Memory B cell (primary cell): ENCODE results near the gene NTRK3.

ENCODE experiments used
- ATAC-seq: fragments of 150-1000 bp; cut with Tn5 transposase; 2 replicates; pipeline ENCODE4 v1.10.0; 2021; ENCODE audit warnings: low read depth, mild to moderate bottlenecking, moderate library complexity
- DNase-seq, 2 donors: peaks; one replicate each; pipeline ENCODE4 v3.0.0; 2022; ENCODE audit warnings: low spot score in 2 of 2
- H3K27ac Mint-ChIP-seq: one replicate; pipeline ENCODE4 v1.8.0; 2022; ENCODE audit warnings: mild to moderate bottlenecking, moderate library complexity, mixed read lengths
- H3K27me3 Mint-ChIP-seq: one replicate; pipeline ENCODE4 v1.8.0; 2022; ENCODE audit warnings: mixed read lengths
- H3K36me3 Mint-ChIP-seq: one replicate; pipeline ENCODE4 v1.8.0; 2022; ENCODE audit warnings: mild to moderate bottlenecking, mixed read lengths
- H3K4me1 Mint-ChIP-seq: one replicate; pipeline ENCODE4 v1.8.0; 2022; ENCODE audit warnings: mixed read lengths
- H3K4me3 Mint-ChIP-seq: one replicate; pipeline ENCODE4 v1.8.0; 2022; ENCODE audit warnings: mild to moderate bottlenecking, moderate library complexity, mixed read lengths
- H3K9me3 Mint-ChIP-seq: one replicate; pipeline ENCODE4 v1.8.0; 2022; ENCODE audit warnings: mixed read lengths

The NTRK3 gene

GRCh38 chr15:88015228-88015860 lies 241.2 kb downstream of the NTRK3 start:
- no peak overlapping the region for H3K27ac Mint-ChIP-seq
- no peak overlapping the region for H3K4me3 Mint-ChIP-seq
- no peaks in the 10 kb centered on the region for H3K4me1 Mint-ChIP-seq
- H3K9me3 Mint-ChIP-seq, result peaks cover 1% of the 10 kb centered on the region
- no peak for ATAC-seq
- H3K27me3 Mint-ChIP-seq, result no peaks in the 10 kb centered on the region
- H3K36me3 Mint-ChIP-seq, result no peaks in the 10 kb centered on the region
- no peak for DNase-seq

DNA sequence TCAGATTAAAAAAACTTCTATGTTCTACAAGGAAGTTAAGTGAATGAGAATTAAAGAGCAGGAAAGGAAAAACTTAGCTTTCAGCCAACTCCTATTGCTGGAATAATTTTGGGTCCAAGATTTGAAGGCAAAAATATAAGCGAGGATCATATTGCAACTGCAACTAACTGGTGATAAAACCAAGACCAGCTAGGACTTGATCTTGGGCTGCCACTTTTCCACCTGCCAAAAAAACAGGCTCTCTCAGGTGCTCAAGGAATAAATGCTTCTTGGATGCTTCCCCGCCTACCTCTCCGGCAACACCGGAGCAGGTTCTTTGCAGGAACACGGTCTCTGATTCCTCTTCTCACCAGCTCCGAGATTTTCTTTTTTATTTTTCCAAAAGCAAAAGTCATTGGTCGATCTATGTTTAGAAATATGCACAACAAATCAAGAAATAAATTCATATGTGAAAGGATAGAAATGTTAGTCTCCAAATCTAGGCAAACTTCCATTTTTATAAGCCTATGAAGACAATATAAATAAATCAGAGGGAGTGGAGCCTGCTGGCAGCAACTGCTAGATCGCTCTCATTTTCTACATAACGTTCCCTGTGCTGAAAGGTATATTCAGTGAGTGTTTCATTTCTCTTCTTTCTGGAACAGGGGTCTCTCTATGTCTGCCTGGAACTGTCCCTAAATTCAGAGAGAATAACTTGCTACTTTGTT lies 241.9 kb downstream of the NTRK3 start:
- Mint-ChIP-seq H3K36me3 (no peaks in the 10 kb centered on the region), H3K27me3 (no peaks in the 10 kb centered on the region), H3K4me3 (no peak overlapping the region), H3K9me3 (no peaks in the 10 kb centered on the region), H3K4me1 (no peaks in the 10 kb centered on the region), H3K27ac (no peak overlapping the region)
- ATAC-seq (no peak), DNase-seq (no peak)

DNA sequence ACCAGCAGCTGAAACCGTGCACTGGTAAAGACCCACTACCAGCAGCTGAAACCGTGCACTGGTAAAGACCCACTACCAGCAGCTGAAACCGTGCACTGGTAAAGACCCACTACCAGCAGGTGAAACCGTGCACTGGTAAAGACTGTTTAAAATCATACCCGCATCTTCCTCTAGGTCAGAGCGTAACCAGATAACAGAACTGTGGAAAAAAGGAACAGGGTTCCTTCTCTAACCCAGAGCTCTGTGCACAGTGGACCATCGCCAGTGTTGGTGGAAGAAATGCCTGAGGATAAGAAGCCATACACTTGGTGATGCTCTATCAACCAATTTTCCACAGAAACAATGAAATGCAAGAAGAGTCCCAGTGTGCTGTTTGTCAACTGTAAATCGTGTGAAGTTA lies 243.4 kb downstream of the NTRK3 start:
- no peak overlapping the region for H3K27ac Mint-ChIP-seq
- DNase-seq (no peak), ATAC-seq (no peak)
- H3K4me3 Mint-ChIP-seq, result no peak overlapping the region
- H3K4me1 Mint-ChIP-seq, result no peaks in the 10 kb centered on the region
- no peaks in the 10 kb centered on the region for H3K9me3 Mint-ChIP-seq
- no peaks in the 10 kb centered on the region for H3K36me3 Mint-ChIP-seq
- H3K27me3 Mint-ChIP-seq, result no peaks in the 10 kb centered on the region

DNA sequence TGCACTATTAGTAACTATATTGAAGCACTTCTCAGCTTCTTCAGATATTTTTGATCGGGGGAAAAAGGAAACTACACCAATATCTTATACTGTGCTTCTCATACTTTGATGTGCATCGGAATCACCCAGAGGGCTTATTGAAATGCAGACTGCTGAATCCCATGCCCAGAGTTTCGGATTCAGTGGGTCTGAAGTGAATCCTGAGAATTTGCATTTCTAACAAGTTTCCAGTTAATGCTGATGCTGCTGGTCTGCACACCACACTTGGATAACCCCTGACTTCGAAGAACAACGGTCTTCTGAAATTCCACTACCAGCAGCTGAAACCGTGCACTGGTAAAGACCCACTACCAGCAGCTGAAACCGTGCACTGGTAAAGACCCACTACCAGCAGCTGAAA lies 243.9 kb downstream of the NTRK3 start:
- Mint-ChIP-seq H3K36me3 (no peaks in the 10 kb centered on the region), H3K9me3 (no peaks in the 10 kb centered on the region), H3K4me3 (no peak overlapping the region), H3K27me3 (no peaks in the 10 kb centered on the region), H3K4me1 (no peaks in the 10 kb centered on the region), H3K27ac (no peak overlapping the region)
- ATAC-seq, result no peak
- no peak for DNase-seq

- no peak overlapping the region for H3K27ac Mint-ChIP-seq
- no peaks in the 10 kb centered on the region for H3K36me3 Mint-ChIP-seq
- H3K4me1 Mint-ChIP-seq, result no peaks in the 10 kb centered on the region
- ATAC-seq (no peak), DNase-seq (no peak)
- H3K27me3 Mint-ChIP-seq, result no peaks in the 10 kb centered on the region
- H3K4me3 Mint-ChIP-seq, result no peak overlapping the region
- H3K9me3 Mint-ChIP-seq, result no peaks in the 10 kb centered on the region
Measured at GRCh38 chr15:88012233-88012632, 244.3 kb downstream of the NTRK3 start.

DNA sequence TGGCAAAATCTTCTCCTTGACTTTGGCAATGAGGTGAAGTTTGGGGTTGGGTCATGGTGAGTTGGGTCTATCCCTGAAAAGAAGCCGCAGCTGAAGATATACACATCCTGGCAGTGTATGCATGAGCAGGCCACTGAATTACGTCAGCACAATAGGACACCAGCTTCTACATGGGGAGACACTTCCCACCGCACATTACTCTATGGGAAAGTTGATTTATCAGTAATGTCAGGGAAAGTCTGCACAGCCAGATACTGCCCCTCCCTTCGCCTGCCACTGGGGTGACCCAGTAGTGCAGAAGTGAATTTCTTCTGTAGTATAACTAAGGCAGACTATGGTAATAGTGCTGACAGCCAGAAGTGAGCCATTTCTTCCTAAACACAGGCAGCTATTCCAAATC lies 245.0 kb downstream of the NTRK3 start:
- Mint-ChIP-seq H3K27ac (no peak overlapping the region), H3K4me3 (no peak overlapping the region), H3K4me1 (no peaks in the 10 kb centered on the region), H3K36me3 (no peaks in the 10 kb centered on the region), H3K27me3 (no peaks in the 10 kb centered on the region), H3K9me3 (no peaks in the 10 kb centered on the region)
- DNase-seq (no peak), ATAC-seq (no peak)

GRCh38 chr15:88006146-88006545 lies 250.4 kb downstream of the NTRK3 start:
- no peak for ATAC-seq
- no peaks in the 10 kb centered on the region for H3K4me1 Mint-ChIP-seq
- no peaks in the 10 kb centered on the region for H3K36me3 Mint-ChIP-seq

GRCh38 chr15:88004399-88004798 lies 252.1 kb downstream of the NTRK3 start:
- no peaks in the 10 kb centered on the region for H3K36me3 Mint-ChIP-seq
- H3K4me1 Mint-ChIP-seq, result no peaks in the 10 kb centered on the region
- no peak overlapping the region for H3K4me3 Mint-ChIP-seq
- H3K27ac Mint-ChIP-seq, result no peak overlapping the region
- ATAC-seq (no peak), DNase-seq (no peak)
- no peaks in the 10 kb centered on the region for H3K27me3 Mint-ChIP-seq
- no peaks in the 10 kb centered on the region for H3K9me3 Mint-ChIP-seq

More at GRCh38 chr15:88006146-88006545, 250.4 kb downstream of the NTRK3 start:
- no peaks in the 10 kb centered on the region for H3K9me3 Mint-ChIP-seq
- H3K27me3 Mint-ChIP-seq, result no peaks in the 10 kb centered on the region
- H3K27ac Mint-ChIP-seq, result no peak overlapping the region
- DNase-seq, result no peak
- H3K4me3 Mint-ChIP-seq, result no peak overlapping the region

DNA sequence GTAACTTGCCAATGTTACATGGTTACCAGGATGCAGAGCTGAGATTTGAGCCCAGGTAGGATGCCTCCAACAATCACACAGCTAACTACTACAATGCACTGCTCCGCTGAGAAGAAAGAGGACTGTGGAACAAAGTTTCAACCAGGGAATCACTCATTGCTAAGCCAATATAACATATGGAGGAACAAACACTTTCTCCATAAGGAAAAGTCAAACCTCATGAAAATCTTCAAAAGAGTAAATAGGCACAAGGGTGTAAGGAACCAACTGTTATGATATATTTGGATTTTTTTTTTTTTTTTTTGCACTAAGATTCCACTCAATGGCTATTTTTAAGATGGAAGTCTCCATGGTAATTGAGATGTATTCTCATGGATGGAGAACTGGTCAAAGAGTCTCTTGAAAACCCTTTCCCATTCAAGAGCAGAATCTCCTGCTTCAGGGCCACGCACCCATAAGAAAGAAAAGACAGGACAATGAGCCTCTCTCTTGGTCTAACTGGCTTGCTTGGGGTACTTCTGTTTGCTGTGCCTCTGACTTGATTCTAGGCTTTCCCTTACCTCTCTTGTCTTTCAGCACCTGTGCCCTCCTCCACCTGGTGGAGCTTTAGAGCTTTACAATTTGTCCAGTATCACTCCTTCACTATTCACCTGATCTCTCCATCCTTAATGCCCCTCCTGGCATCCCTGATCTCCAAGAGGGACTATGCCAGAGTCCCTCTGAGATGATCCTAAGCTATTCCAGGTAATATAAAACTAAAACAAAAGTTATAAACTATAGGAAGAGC lies 252.8 kb downstream of the NTRK3 start:
- Mint-ChIP-seq H3K36me3 (no peaks in the 10 kb centered on the region), H3K4me1 (no peaks in the 10 kb centered on the region), H3K4me3 (no peak overlapping the region), H3K27me3 (no peaks in the 10 kb centered on the region), H3K9me3 (no peaks in the 10 kb centered on the region), H3K27ac (no peak overlapping the region)
- no peak for DNase-seq
- no peak for ATAC-seq

DNA sequence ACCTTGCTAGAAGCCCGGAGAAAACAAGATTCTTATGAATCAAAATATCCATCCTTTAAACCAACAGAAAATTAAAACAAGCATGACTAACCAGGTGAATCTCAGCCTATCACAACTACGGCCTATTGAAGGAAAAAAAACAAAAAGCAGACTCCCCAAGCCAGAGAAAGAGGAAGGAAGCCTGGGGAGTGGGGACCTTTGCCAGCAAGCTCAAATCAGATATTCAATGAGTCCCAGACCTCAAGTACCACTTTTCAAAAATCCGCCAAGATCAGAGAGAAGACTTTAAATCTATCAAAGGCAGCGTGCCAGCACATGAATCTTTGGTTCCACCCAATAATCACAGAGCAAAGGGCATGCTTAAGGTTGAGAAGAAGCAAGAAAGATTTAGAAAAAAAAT lies 253.8 kb downstream of the NTRK3 start:
- Mint-ChIP-seq H3K27me3 (no peaks in the 10 kb centered on the region), H3K4me1 (no peaks in the 10 kb centered on the region), H3K4me3 (no peak overlapping the region), H3K9me3 (no peaks in the 10 kb centered on the region), H3K36me3 (no peaks in the 10 kb centered on the region), H3K27ac (no peak overlapping the region)
- ATAC-seq (no peak), DNase-seq (no peak)

GRCh38 chr15:87998630-87999029 lies 257.9 kb downstream of the NTRK3 start:
- H3K4me1 Mint-ChIP-seq, result no peaks in the 10 kb centered on the region
- H3K36me3 Mint-ChIP-seq, result no peaks in the 10 kb centered on the region
- DNase-seq (no peak), ATAC-seq (no peak)
- H3K9me3 Mint-ChIP-seq, result no peaks in the 10 kb centered on the region
- H3K4me3 Mint-ChIP-seq, result no peak overlapping the region
- H3K27ac Mint-ChIP-seq, result no peak overlapping the region
- no peaks in the 10 kb centered on the region for H3K27me3 Mint-ChIP-seq

- no peak for ATAC-seq
- H3K27me3 Mint-ChIP-seq, result no peaks in the 10 kb centered on the region
- no peaks in the 10 kb centered on the region for H3K9me3 Mint-ChIP-seq
- no peaks in the 10 kb centered on the region for H3K4me1 Mint-ChIP-seq
- no peak overlapping the region for H3K4me3 Mint-ChIP-seq
- H3K27ac Mint-ChIP-seq, result no peak overlapping the region
- DNase-seq, result no peak
- no peaks in the 10 kb centered on the region for H3K36me3 Mint-ChIP-seq
Measured at GRCh38 chr15:87986776-87987175, 269.8 kb downstream of the NTRK3 start.

DNA sequence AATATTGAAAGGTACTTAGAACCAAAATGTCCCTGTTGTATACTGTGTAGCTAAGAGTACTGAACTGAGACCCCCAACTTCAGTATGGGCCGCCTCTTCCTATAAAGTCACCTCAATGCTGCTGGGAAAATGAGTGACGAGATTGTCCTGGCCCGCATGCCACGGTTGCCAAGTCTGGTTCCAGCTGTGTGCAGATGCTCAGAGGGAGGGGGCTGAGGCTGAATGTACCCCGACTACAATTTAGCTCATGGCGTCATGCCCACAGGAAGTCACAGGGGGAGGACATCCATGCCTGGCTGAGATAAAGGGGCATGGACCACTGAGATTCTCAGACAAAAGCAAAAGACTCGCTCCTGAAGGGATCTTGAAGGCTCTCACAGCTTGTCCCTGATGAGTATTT lies 271.1 kb downstream of the NTRK3 start:
- Mint-ChIP-seq H3K27me3 (no peaks in the 10 kb centered on the region), H3K36me3 (no peaks in the 10 kb centered on the region), H3K27ac (no peak overlapping the region), H3K4me1 (no peaks in the 10 kb centered on the region), H3K4me3 (no peak overlapping the region), H3K9me3 (no peaks in the 10 kb centered on the region)
- no peak for ATAC-seq
- no peak for DNase-seq

DNA sequence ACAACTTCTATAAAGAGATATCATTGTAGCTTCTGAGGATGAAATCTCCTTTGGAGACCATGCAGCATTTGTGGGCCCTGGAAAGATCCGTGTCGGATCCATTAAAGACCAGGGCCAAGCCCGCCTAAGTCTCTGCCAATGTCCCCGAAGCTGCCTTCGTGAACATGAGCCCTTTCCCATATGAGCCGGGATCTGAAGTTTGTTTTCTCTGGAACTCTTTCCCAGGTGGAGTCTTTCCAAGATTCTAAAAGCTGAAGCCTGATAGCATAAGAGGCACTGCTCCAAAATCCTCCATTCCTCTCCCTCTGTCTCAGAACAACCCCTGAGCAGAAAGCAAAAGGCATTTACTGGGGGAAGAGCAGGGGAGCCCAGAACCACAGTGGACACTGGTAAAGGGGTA lies 274.6 kb downstream of the NTRK3 start:
- H3K4me1 Mint-ChIP-seq, result no peaks in the 10 kb centered on the region
- DNase-seq (no peak), ATAC-seq (no peak)
- H3K27me3 Mint-ChIP-seq, result no peaks in the 10 kb centered on the region
- no peak overlapping the region for H3K4me3 Mint-ChIP-seq
- no peaks in the 10 kb centered on the region for H3K9me3 Mint-ChIP-seq
- H3K27ac Mint-ChIP-seq, result no peak overlapping the region
- H3K36me3 Mint-ChIP-seq, result no peaks in the 10 kb centered on the region
